ENCODE measurements around the gene KCNIP3.
A peak's percentile ranks its signal among the peaks of the same experiment; 100 is the strongest.

The KCNIP3 gene

GRCh38 chr2:95386031-95386430 is 88.9 kb downstream of the KCNIP3 start:
- DNase-seq (ENCODE audit: low read depth), result no peak
- no peak overlapping the region for H3K4me3 ChIP-seq (ENCODE audit: low read length)
- no peak for TF ChIP-seq CTCF (IDR thresholded peaks at IDR 0.05; ENCODE audit: insufficient read depth, low read depth, low read length, missing control alignments)

GRCh38 chr2:95387358-95387757 is 90.2 kb downstream of the KCNIP3 start:
- no peak for TF ChIP-seq CTCF (IDR thresholded peaks at IDR 0.05; ENCODE audit: insufficient read depth, low read depth, low read length, missing control alignments)
- no peak for DNase-seq (ENCODE audit: low read depth)
- no peak overlapping the region for H3K4me3 ChIP-seq (ENCODE audit: low read length)

- no peak overlapping the region for H3K4me3 ChIP-seq (ENCODE audit: low read length)
- DNase-seq (ENCODE audit: low read depth), result no peak
- TF ChIP-seq CTCF (IDR thresholded peaks at IDR 0.05; ENCODE audit: insufficient read depth, low read depth, low read length, missing control alignments), result no peak
Measured at GRCh38 chr2:95388091-95388692, 91.0 kb downstream of the KCNIP3 start.

- no peak for TF ChIP-seq CTCF (IDR thresholded peaks at IDR 0.05; ENCODE audit: insufficient read depth, low read depth, low read length, missing control alignments)
- DNase-seq (ENCODE audit: low read depth), result no peak
- H3K4me3 ChIP-seq (ENCODE audit: low read length), result no peak overlapping the region
Measured at GRCh38 chr2:95388856-95389244, 91.7 kb downstream of the KCNIP3 start.

GRCh38 chr2:95389245-95390119 is 92.3 kb downstream of the KCNIP3 start:
- TF ChIP-seq CTCF (IDR thresholded peaks at IDR 0.05; ENCODE audit: insufficient read depth, low read depth, low read length, missing control alignments), result peak; percentile 78
- no peak overlapping the region for H3K4me3 ChIP-seq (ENCODE audit: low read length)
- peak; percentile 37 for DNase-seq (ENCODE audit: low read depth)

- no peak overlapping the region for H3K4me3 ChIP-seq (ENCODE audit: low read length)
- no peak for DNase-seq (ENCODE audit: low read depth)
- no peak for TF ChIP-seq CTCF (IDR thresholded peaks at IDR 0.05; ENCODE audit: insufficient read depth, low read depth, low read length, missing control alignments)
Measured at GRCh38 chr2:95390272-95390880, 93.2 kb downstream of the KCNIP3 start.

All from epithelial cell of esophagus (primary cell).